Stimulated activated CD8-positive, alpha-beta memory T cell treated with anti-CD3 and anti-CD28 coated beads, Interleukin-2, amount 100 ng/mL, for 1 hour (primary cell): ENCODE results near the gene LOXL1.

Experiments used
- DNase-seq, 2 donors: peaks; one replicate each; pipeline ENCODE4 v3.0.0-alpha.2; 2020; ENCODE audit warnings: low read depth in 2 of 2

Gene LOXL1

GRCh38 chr15:73992594-73992898 is 66.3 kb downstream of the LOXL1 start:
- no peak for DNase-seq

- no peak for DNase-seq
Observed at GRCh38 chr15:73993211-73993994, 67.1 kb downstream of the LOXL1 start.

GRCh38 chr15:73994413-73994883 is 68.2 kb downstream of the LOXL1 start, which contains the start of gene PML:
Gene PML, plus strand, starts transcription at chr15:73994716. Its CDS starts 97 bp downstream, at chr15:73994813.
- peak; percentile 76 to 86 for DNase-seq

GRCh38 chr15:73994912-73995622 is 68.8 kb downstream of the LOXL1 start:
- no peak for DNase-seq

- DNase-seq = no peak
Observed at GRCh38 chr15:73996267-73996666, 70.0 kb downstream of the LOXL1 start.

- DNase-seq = no peak
Observed at GRCh38 chr15:73996939-73997338, 70.7 kb downstream of the LOXL1 start.

- DNase-seq = no peak
Observed at GRCh38 chr15:73997986-73998385, 71.7 kb downstream of the LOXL1 start.
